WTC11 (cell line): ENCODE results near the gene AGAP1. TPM values are rescaled to one million over a fixed set of nuclear protein-coding genes. Genes with fewer than 3 reads are reported as not detected.
A peak's percentile ranks its signal among the peaks of the same experiment; 100 is the strongest.

Experiments
- ATAC-seq: fragments of 200-7000 bp; cut with Tn5 transposase; 2 replicates; pipeline ENCODE4 v1.10.0; 2021; ENCODE audit warnings: mild to moderate bottlenecking, moderate library complexity
- CTCF ChIA-PET: fragments of 300-600 bp; sonication (Branson Sonifier 250); formaldehyde crosslinking; loops from one replicate; lab custom pipeline; 2021; ENCODE audit warnings: antibody characterized with exemption; lab: Charles Lee
- POLR2A ChIA-PET: fragments of 350-600 bp; sonication (Branson Sonifier 250); formaldehyde crosslinking; loops from one replicate; lab custom pipeline; 2021; ENCODE audit warnings: antibody characterized with exemption; lab: Charles Lee
- DNase-seq: peaks from one replicate; pipeline ENCODE4 v3.0.0; 2021; ENCODE audit warnings: low spot score
- H3K27ac Mint-ChIP-seq: 2 replicates; pipeline ENCODE4 v1.8.0; 2021; ENCODE audit warnings: mixed read lengths
- H3K27me3 Mint-ChIP-seq: 2 replicates; pipeline ENCODE4 v1.8.0; 2021; ENCODE audit warnings: low read depth, mild to moderate bottlenecking, moderate library complexity, mixed read lengths
- H3K36me3 Mint-ChIP-seq: 2 replicates; pipeline ENCODE4 v1.8.0; 2021; ENCODE audit warnings: mixed read lengths
- H3K4me1 Mint-ChIP-seq: 2 replicates; pipeline ENCODE4 v1.8.0; 2022; ENCODE audit warnings: mixed read lengths
- H3K4me3 Mint-ChIP-seq: 2 replicates; pipeline ENCODE4 v1.8.0; 2021; ENCODE audit warnings: mild to moderate bottlenecking, moderate library complexity, mixed read lengths
- H3K9me3 Mint-ChIP-seq: 2 replicates; pipeline ENCODE4 v1.8.0; 2021; ENCODE audit warnings: mixed read lengths
- ELF4 ChIP-seq: sonication (generic); formaldehyde crosslinking; IDR thresholded peaks from 2 replicates; pipeline ENCODE4 v1.8.1; 2022; ENCODE audit warnings: low read depth, mild to moderate bottlenecking, moderate library complexity, missing genetic modification reagents
- FOXK1 ChIP-seq: sonication (generic); formaldehyde crosslinking; IDR thresholded peaks from 2 replicates; pipeline ENCODE4 v1.8.0; 2022; ENCODE audit warnings: mild to moderate bottlenecking, moderate library complexity, missing genetic modification reagents
- FOXP1 ChIP-seq: sonication (generic); formaldehyde crosslinking; IDR thresholded peaks from 2 replicates; pipeline ENCODE4 v1.8.0; 2022; ENCODE audit warnings: missing genetic modification reagents, mild to moderate bottlenecking, moderate library complexity, borderline replicate concordance
- IRF2 ChIP-seq: sonication (generic); formaldehyde crosslinking; IDR thresholded peaks from 2 replicates; pipeline ENCODE4 v1.8.0; 2022; ENCODE audit warnings: low read depth, missing genetic modification reagents, borderline replicate concordance
- JAZF1 ChIP-seq: fragments of 250-450 bp; sonication (Bioruptor Pico); IDR thresholded peaks from 2 replicates; pipeline ENCODE4 v1.9.0; 2021; ENCODE audit warnings: moderate library complexity, mild to moderate bottlenecking, inconsistent platforms
- JUN ChIP-seq: sonication (generic); formaldehyde crosslinking; IDR thresholded peaks from 2 replicates; pipeline ENCODE4 v1.8.0; 2023; ENCODE audit warnings: mild to moderate bottlenecking, missing genetic modification reagents
- MYBL2 ChIP-seq: sonication (generic); formaldehyde crosslinking; IDR thresholded peaks from 2 replicates; pipeline ENCODE4 v1.8.1; 2023; ENCODE audit warnings: mild to moderate bottlenecking, moderate library complexity, missing genetic modification reagents
- RELA ChIP-seq: sonication (generic); formaldehyde crosslinking; IDR thresholded peaks from 2 replicates; pipeline ENCODE4 v1.8.1; 2022; ENCODE audit warnings: missing genetic modification reagents, mild to moderate bottlenecking, borderline replicate concordance
- SMAD4 ChIP-seq: sonication (generic); formaldehyde crosslinking; IDR thresholded peaks from 2 replicates; pipeline ENCODE4 v1.8.0; 2022; ENCODE audit warnings: mild to moderate bottlenecking, missing genetic modification reagents
- total RNA-seq: library from RNA; stranded (reverse); gene quantifications from 3 replicates; pipeline ENCODE4 v1.2.3, GENCODE V29; 2021
- TF ChIP-seq, protein P1 (sequence below): sonication (generic); formaldehyde crosslinking; IDR thresholded peaks from 2 replicates; pipeline ENCODE4 v1.8.0; 2022; ENCODE audit warnings: mild to moderate bottlenecking, missing genetic modification reagents
- TF ChIP-seq, protein P2 (sequence below): sonication (generic); formaldehyde crosslinking; IDR thresholded peaks from 2 replicates; pipeline ENCODE4 v1.8.1; 2022; ENCODE audit warnings: mild to moderate bottlenecking, moderate library complexity, missing genetic modification reagents
- TF ChIP-seq, protein P3 (sequence below): fragments of 250-450 bp; sonication (Bioruptor Pico); IDR thresholded peaks from 2 replicates; pipeline ENCODE4 v1.9.0; 2021; ENCODE audit warnings: moderate library complexity, mild to moderate bottlenecking, inconsistent platforms, borderline replicate concordance
- TF ChIP-seq, protein P4 (sequence below): sonication (generic); formaldehyde crosslinking; conservative IDR thresholded peaks from 2 replicates; pipeline ENCODE4 v1.8.1; 2023; ENCODE audit warnings: mild to moderate bottlenecking, low read depth, missing genetic modification reagents, moderate library complexity
- TF ChIP-seq, protein P5 (sequence below): sonication (generic); formaldehyde crosslinking; IDR thresholded peaks from 2 replicates; pipeline ENCODE4 v1.8.1; 2022; ENCODE audit warnings: mild to moderate bottlenecking, missing genetic modification reagents, moderate library complexity, borderline replicate concordance
- TF ChIP-seq, protein P6 (sequence below): sonication (generic); formaldehyde crosslinking; IDR thresholded peaks from 2 replicates; pipeline ENCODE4 v1.8.0; 2022; ENCODE audit warnings: mild to moderate bottlenecking, missing genetic modification reagents
- TF ChIP-seq, protein P7 (sequence below): sonication (generic); formaldehyde crosslinking; IDR thresholded peaks from 2 replicates; pipeline ENCODE4 v1.8.1; 2022; ENCODE audit warnings: missing genetic modification reagents, borderline replicate concordance

Gene AGAP1
- total RNA-seq, 1 experiment from 2014 or later: 49.3 TPM

DNA sequence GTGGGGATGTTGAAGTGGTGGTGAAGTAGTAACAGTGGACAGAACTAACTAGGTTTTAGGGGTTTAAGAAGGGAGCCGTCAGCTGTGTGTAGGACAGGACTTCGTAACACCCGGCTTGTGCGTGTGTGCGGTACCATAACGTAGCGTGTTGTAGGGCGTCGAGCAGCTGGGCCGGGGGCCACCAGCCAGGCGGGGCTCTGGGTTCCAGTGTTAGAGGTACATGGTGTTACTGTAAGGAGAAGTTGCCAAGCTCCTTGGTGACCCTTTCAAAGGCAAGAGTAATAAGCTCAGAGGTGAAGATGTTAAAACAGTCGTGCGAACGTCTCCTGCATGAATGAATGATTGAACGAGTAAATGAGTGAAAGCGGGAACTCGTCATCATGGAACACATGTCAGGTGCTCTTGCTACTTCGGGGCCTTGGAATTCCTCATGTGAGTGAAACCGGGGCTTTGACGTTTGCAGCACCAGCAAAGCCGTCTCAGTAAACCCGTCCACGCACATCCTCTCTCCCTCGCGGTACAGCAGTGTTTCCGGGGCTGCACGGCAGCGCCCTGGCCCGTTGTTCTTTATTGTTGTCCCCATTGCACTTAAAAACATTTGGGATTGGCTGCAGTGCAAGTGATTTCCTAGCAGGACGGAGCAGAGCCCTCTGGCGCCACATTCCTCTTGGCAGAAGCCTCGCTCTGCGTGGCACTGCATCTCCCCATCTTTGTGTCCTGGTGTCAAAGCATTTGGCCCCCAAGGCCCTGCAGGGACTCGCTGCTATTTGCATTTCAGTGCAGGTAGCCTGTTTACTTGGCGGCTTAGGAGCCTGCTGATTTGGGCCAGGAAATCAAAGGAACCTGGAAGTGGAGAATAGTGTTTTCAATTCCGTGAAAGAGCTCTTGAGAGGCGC lies 559.3 kb downstream of the AGAP1 start (continued):
- TF ChIP-seq IRF2 (CRISPR knock-in tag) (no peak), FOXK1 (CRISPR knock-in tag) (peak; percentile 89), JUN (CRISPR knock-in tag) (no peak)
- TF ChIP-seq, protein P1, sequence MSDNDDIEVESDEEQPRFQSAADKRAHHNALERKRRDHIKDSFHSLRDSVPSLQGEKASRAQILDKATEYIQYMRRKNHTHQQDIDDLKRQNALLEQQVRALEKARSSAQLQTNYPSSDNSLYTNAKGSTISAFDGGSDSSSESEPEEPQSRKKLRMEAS (CRISPR knock-in tag): peak; percentile 30; the same call in 1 of the 2 replicates

DNA sequence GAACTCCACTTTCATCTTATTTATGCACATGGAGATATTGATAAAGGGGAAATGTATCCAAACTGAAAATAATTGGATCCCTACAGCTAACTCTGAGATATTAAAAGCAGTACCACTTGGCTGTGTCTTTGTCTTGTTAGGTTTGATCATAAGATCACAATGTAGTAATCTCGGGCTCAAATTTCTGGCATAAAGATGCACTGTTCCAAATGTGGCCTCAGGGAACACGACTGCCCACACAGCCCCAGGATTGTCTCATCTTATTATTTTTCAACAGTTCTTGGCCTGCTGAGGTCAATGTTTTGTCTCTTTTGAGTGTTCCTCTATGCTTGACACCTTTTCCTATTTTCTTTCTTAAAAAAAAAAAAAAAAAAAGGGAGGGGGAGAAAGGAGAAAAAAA lies 560.3 kb downstream of the AGAP1 start:
- H3K27ac Mint-ChIP-seq: peak overlapping the region; percentile 73
- peaks cover 62% of the 10 kb centered on the region for H3K4me1 Mint-ChIP-seq
- POLR2A ChIA-PET: interaction anchor here (0.7 kb wide), 1 partner anchor 89 kb away, joined by 5 read pairs; no protein-coding TSS in a partner anchor
- DNase-seq (no peak), ATAC-seq (no peak)
- CTCF ChIA-PET: interaction anchor here (0.7 to 2.0 kb wide), 4 partner anchors 12 to 275 kb away, joined by 3 to 8 read pairs (median 4); no protein-coding TSS in a partner anchor
- peak overlapping the region; percentile 42 for H3K4me3 Mint-ChIP-seq
- H3K9me3 Mint-ChIP-seq: peaks cover 9% of the 10 kb centered on the region
- peaks cover 16% of the 10 kb centered on the region for H3K36me3 Mint-ChIP-seq
- TF ChIP-seq, protein P2, sequence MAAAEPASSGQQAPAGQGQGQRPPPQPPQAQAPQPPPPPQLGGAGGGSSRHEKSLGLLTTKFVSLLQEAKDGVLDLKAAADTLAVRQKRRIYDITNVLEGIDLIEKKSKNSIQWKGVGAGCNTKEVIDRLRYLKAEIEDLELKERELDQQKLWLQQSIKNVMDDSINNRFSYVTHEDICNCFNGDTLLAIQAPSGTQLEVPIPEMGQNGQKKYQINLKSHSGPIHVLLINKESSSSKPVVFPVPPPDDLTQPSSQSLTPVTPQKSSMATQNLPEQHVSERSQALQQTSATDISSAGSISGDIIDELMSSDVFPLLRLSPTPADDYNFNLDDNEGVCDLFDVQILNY (CRISPR knock-in tag): no peak
- TF ChIP-seq, protein P3, sequence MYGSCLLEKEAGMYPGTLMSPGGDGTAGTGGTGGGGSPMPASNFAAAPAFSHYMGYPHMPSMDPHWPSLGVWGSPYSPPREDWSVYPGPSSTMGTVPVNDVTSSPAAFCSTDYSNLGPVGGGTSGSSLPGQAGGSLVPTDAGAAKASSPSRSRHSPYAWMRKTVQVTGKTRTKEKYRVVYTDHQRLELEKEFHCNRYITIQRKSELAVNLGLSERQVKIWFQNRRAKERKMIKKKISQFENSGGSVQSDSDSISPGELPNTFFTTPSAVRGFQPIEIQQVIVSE: no peak
- TF ChIP-seq FOXP1 (CRISPR knock-in tag) (no peak), JAZF1 (CRISPR knock-in tag) (no peak), MYBL2 (no peak), SMAD4 (no peak), RELA (CRISPR knock-in tag) (no peak), ELF4 (CRISPR knock-in tag) (no peak)
- TF ChIP-seq, protein P4, sequence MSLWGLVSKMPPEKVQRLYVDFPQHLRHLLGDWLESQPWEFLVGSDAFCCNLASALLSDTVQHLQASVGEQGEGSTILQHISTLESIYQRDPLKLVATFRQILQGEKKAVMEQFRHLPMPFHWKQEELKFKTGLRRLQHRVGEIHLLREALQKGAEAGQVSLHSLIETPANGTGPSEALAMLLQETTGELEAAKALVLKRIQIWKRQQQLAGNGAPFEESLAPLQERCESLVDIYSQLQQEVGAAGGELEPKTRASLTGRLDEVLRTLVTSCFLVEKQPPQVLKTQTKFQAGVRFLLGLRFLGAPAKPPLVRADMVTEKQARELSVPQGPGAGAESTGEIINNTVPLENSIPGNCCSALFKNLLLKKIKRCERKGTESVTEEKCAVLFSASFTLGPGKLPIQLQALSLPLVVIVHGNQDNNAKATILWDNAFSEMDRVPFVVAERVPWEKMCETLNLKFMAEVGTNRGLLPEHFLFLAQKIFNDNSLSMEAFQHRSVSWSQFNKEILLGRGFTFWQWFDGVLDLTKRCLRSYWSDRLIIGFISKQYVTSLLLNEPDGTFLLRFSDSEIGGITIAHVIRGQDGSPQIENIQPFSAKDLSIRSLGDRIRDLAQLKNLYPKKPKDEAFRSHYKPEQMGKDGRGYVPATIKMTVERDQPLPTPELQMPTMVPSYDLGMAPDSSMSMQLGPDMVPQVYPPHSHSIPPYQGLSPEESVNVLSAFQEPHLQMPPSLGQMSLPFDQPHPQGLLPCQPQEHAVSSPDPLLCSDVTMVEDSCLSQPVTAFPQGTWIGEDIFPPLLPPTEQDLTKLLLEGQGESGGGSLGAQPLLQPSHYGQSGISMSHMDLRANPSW (CRISPR knock-in tag): no peak
- TF ChIP-seq, protein P5, sequence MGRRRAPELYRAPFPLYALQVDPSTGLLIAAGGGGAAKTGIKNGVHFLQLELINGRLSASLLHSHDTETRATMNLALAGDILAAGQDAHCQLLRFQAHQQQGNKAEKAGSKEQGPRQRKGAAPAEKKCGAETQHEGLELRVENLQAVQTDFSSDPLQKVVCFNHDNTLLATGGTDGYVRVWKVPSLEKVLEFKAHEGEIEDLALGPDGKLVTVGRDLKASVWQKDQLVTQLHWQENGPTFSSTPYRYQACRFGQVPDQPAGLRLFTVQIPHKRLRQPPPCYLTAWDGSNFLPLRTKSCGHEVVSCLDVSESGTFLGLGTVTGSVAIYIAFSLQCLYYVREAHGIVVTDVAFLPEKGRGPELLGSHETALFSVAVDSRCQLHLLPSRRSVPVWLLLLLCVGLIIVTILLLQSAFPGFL (CRISPR knock-in tag): no peak
- TF ChIP-seq, protein P6, sequence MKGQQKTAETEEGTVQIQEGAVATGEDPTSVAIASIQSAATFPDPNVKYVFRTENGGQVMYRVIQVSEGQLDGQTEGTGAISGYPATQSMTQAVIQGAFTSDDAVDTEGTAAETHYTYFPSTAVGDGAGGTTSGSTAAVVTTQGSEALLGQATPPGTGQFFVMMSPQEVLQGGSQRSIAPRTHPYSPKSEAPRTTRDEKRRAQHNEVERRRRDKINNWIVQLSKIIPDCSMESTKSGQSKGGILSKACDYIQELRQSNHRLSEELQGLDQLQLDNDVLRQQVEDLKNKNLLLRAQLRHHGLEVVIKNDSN (CRISPR knock-in tag): no peak
- TF ChIP-seq, protein P7, sequence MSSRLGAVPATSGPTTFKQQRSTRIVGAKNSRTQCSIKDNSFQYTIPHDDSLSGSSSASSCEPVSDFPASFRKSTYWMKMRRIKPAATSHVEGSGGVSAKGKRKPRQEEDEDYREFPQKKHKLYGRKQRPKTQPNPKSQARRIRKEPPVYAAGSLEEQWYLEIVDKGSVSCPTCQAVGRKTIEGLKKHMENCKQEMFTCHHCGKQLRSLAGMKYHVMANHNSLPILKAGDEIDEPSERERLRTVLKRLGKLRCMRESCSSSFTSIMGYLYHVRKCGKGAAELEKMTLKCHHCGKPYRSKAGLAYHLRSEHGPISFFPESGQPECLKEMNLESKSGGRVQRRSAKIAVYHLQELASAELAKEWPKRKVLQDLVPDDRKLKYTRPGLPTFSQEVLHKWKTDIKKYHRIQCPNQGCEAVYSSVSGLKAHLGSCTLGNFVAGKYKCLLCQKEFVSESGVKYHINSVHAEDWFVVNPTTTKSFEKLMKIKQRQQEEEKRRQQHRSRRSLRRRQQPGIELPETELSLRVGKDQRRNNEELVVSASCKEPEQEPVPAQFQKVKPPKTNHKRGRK (CRISPR knock-in tag): no peak
- H3K27me3 Mint-ChIP-seq: peaks cover 12% of the 10 kb centered on the region
